ENCODE results near the gene SFPQ.
"Not testable (repeated sequence)": the region's sequence is repeated elsewhere in the genome, so short reads cannot be mapped to it uniquely, and the experiment has no call there.

The SFPQ gene

GRCh38 chr1:35137590-35137989 lies 55.4 kb downstream of the SFPQ start:
- DNase-seq, result not testable (repeated sequence)

- no peak for DNase-seq
Observed at GRCh38 chr1:35136780-35137179, 56.2 kb downstream of the SFPQ start.
